Activated CD4-positive, CD25-positive, alpha-beta regulatory T cell treated with anti-CD3 and anti-CD28 coated beads, Interleukin-2, amount 50 U/mL, for 72 hours (primary cell): ENCODE data around the gene TRERF1.
"Not testable (repeated sequence)": the region's sequence is repeated elsewhere in the genome, so short reads cannot be mapped to it uniquely, and the experiment has no call there.

Experiments
- DNase-seq: peaks from one replicate; pipeline ENCODE4 v3.0.0; 2021

TRERF1 gene

DNA sequence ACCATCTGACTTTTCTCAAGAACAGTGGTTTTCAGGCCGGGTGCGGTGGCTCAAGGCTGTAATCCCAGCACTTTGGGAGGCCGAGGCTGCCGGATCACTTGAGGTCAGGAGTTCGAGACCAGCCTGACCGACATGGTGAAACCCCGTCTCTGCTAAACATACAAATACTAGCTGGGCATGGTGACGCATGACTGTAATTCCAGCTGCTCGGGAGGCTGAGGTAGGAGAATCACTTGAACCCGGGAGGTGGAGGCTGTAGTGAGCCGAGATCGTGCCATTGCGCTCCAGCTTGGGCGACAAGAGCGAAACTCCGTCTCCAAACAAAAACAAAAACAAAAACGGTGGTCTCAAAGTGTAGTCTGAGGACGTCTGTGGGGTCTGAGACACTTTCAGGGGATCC lies 235.2 kb downstream of the TRERF1 start:
- DNase-seq = not testable (repeated sequence)

DNA sequence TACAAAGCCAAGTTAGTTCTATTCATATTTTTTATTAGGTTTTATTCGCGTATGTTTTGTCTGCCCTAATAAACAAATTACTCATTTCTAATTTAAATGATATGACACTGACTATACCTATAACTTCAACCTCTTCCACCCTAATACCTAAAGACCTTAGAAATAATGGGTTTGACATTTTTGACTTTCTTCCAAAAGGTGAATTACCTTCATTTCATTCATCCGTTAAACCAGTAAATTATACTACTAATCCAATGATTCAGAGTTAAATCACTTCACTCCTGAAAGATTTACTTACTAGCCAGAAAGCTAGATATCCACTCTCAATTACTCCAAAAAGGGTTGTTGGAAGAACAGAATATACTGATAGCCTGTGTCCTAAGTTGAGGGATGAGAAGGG lies 239.3 kb downstream of the TRERF1 start:
- no peak for DNase-seq

DNA sequence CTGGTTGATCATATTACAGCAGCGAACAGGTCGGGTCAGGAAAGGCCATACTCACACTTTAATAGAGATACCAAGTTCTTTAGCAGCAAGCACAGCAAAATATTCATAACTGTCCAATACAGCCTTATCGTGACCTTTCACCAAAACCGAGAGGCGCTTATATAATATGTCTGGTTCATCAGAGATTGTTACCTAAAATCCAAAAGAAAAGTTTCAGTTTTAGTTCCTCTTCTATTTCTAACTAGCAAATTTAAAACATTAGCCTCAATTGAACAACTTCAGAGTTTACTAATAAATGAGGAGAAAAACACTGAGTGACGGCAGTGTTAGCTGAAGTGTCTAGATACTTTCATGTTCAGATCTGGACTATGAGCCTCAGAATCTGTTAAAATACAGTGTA lies 240.0 kb downstream of the TRERF1 start:
- DNase-seq = no peak

DNA sequence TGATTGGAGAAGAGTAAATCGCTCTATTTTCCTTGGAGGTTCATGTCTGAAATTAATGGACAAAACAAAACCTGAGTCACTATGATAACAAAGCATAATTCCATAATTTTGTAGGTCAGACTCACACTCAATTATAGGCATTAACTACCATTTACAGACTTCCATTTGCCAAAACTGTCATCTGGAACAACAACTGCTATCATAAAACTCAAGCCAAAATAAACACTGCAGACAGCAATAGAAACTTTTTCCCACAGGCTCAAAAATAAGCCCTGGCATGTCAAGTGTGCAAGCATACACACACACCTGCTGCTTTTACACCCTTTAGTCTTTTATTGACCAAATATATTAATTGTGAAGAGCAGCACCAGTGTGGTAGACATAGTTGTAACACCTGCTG lies 241.2 kb downstream of the TRERF1 start:
- DNase-seq = no peak

DNA sequence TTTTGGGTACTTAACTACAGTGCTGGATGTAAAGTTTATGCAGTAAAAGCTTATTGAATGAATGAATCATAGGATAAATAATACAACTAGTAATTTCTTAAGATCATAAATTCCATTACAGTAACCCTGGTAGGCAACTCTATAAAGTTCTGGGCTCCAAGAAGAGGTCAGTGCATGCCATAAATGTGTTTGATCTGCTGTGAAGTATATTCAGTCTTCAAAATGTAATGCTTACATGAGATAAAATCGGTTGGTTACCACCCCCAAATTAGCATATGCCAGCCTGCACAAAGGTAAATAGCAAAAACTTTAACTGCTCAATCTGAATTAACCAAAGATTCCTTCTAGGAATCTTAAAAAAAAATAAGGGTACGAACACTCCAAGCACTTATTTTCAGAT lies 244.2 kb downstream of the TRERF1 start:
- not testable (repeated sequence) for DNase-seq

DNA sequence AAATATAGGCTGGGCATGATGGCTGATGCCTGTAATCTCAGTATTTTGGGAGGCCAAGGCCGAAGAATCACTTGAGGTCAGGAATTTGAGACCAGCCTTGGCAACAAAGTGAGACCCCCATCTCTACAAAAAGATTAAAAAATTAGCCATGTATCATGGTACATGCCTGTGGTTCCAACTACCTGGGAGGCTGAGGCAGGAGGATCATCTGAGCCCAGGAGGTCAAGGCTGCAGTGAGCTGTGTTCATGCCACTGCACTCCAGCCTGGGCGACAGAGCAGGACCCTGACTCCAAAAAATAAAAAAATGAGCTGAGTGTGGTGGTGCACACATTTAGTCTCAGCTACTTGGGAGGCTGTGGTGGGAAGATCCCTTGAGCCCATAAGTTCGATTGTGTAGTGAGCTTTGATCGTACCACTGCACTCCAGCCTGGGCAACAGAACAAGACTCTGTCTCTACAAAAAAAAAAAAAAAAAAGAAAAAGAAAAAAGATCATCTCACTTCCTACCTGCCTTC lies 246.9 kb downstream of the TRERF1 start:
- no peak for DNase-seq

DNA sequence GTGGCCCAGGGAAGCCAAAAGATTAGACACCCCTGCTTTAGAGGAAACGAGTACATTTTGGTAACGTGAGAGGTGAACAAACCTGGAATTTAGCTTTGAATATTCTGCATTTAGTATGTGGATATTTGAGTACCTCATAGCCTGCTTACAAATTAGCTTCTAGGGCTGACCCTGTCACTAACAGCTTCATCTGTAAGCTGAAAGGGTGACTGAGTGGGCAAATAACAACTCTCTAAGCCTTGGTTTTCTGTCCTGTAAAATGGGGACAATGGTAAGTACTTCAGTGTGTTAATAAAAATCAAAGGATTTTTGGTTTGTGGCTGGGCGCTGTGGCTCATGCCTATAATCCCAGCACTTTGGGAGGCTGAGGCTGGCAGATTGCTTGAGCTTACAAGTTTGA lies 248.5 kb downstream of the TRERF1 start:
- no peak for DNase-seq

DNA sequence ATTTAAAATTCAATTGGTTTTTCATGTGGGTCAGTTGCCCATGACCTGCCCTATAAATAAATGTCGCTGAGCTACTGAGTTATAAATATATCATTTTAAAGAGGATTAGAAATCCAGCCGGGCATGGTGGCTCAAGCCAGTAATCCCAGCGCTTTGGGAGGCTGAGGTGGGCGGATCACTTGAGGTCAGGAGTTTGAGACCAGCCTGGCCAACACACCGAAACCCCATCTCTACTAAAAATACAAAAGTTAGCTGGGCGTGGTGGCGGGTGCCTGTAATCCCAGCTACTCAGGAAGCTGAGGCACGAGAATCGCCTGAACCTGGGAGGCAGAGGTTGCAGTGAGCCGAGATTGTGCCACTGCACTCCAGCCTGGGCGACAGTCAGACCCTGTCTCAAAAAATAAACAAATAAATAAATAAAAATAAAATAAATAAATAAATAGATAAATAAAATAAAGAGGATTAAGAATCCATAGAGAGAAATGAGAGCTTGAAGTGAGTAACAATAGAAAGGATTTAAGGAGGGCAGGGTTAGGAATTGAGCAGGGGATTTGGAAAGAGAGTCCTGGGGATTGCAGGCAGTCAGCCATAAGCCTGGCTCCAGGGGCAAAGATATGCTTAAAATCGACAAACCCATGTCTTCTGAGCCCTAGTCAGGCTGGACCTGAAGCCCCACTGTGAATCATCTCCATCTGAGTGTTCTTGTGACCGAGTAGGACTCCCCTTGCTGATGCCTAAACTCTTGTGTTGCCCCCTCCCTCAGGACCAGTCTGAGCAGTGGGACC lies 249.4 kb downstream of the TRERF1 start:
- DNase-seq = not testable (repeated sequence)

DNA sequence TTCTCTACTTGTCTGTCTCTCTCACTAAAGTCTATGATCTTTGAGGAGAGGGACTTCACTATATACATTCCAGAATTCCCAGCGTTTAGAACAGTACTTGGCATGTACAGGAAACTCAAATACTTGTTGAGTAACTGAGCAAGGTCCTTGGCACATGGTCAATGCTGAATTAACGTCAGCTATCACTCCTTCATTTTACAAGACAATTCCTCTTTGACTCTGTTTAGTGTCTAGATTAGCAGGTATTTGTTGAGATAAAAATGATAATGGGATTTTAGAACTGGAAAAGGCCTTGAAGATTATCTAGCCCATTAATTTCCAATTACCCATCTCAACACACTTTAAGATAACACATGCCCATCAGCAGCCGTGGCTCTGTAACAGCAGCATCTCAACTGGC lies 250.3 kb downstream of the TRERF1 start:
- no peak for DNase-seq

DNA sequence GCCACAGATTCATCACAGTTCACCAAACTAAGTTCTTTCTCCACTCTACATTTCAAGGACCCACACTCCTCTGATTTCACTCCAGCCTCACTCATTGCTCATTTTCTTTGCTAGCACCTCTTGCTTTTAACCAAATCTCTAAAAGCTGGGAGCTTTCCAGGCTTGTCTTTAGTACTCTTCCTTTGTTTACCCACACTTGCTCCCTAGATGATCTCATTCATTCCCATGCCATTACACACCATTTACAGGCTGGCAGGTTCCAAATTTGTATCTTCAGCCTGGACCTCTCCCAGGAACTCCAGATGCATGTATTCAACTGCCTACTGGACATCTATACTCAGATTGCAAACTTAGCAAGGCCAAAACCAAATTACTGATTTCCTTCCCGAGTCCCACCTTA lies 251.7 kb downstream of the TRERF1 start:
- no peak for DNase-seq

DNA sequence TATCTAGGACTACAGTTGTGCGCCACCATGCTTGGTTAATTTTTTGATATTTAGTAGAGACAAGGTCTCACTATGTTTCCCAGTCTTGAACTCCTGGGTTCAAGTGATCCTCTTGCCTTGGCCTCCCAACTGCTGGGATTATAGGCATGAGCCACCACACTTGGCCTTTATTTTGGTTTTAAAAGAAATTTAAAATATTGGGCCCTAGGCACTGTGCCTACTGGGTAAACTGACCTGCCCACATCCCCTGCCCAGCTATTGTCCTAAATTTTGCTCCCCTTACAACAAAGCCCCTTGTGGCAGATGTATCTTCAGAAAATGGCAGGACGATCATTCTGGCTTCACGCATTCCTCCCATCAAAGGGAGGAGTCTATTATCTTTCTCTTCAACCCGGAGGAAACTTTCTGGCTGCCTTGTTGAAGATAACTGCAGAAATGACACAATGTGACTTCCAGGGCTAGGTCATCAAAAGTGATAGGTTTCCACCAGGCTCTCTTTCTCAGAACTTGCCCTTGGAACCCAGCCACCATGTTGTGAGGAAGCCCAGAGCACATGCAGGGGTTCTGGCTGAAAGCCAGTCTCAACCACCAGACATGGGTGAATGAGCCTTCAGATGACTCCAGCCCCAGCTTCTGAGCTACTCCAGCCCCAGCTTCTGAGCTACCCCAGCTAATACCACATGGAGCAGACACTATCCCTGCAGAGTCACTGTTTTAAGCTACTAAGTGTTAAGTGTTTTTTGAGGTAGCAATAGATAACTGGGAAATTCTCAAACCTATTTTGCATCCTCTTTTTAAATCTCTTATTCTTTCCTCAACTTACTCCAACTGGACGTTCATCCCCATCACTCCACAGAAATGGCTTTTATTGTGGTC lies 252.4 kb downstream of the TRERF1 start:
- DNase-seq = no peak

DNA sequence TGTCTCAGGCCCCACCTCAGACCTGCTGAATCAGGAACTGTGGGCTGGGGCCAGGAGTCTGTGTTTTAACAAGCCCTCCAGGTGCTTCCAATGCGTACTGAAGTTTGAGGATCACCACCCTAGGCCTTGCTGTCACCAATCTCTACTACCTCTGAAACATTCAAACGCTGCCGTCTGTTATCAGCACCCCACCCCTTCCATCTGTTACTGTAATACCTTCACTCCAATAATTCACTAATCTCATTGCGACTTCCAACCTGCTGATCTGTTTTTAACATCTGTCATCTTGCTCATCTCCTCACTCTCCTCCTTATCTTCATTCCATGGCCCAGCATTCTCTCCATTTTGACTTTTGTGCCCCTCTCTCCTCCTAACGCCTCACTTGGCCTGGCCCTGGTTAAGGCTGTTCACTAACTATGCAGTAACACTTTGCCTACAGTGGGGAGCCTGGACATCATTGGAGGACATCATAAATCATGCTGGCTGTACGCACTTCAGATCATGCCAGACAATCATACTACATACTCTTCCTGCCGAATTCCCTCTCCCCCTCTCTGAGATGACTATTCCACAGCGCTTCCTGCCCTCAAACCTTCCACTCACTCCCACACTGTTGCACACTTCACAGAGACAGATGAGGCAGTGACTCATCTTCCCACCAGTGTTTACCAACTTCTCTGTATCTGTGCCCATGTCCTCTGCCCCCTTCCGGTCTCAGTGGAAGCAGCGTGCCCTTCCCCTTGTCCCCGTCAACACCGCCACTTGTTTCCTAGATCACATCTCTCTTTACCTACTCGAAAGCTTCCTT lies 254.0 kb downstream of the TRERF1 start:
- DNase-seq = no peak

DNA sequence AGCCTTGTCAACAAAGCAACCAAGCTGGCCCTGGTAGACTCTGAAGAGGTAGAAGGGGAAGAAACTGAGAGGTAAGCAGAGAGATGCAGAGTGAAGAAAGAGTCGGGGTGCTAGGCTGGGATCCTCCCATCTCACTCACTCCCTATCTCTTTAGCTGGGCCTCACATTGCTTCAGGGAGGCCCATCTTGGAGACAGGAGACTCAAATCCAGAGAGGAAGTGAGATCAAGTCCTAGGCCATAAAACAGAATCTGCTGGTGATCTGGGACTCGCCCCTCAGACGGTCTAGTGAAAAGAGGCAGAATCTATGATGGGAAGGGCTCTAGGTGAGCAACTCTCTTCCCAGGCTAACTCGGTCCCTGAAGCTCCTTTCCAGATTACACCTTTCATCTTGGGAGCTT lies 256.3 kb downstream of the TRERF1 start:
- DNase-seq = no peak

DNA sequence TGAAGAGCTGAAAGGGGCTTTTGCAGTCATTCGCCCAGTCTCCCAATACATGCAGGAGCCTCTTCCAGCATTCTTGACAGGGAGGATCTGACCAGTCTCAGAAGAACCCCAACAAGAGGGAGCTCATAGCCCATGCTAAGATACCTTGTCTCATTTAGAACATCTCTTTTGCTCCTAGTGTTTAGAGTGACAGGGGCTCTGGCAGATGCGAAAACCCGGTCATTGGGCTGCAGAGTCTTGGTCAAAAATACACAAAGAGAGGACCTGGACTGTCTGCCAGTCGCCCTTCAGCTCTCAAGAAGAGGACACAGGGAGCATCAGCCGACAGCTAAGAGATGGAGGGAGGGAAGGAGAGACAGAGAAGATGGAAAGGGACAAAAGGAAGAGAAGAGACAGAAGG lies 257.7 kb downstream of the TRERF1 start:
- no peak for DNase-seq

DNA sequence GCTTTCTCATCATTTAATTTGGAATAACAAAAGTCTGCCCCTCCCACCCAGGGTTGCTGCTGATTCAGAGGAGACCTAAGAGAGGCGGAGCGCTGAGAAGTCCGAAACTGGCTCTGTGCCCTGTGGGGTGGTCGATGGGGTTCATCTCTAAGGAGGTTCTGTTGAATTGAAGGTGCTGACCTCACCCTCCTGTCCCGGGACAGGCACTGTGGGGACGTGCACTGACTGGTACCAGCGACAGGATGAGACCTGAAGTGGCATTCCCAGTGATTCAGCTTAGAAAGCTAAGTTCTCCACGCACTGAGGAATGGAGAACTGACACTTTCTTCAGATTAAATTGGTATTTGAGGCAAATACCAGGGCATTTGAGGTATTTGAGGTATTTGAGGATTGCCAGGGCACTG lies 258.2 kb downstream of the TRERF1 start:
- DNase-seq = no peak

DNA sequence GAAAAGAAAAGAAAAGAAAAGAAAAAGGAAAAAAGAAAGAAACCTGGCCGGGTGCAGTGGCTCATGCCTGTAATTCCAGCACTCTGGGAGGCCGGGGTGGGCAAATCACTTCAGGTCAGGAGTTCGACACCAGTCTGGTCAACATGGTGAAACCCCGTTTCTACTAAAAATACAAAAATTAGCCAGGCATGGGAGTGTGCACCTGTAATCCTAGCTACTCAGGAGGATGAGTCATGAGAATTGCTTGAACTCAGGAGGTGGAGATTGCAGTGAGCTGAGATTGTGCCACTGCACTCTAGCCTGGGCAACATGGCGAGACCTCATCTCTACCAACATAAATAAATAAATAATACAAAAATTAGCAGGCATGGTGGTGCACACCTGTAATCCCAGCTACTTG lies 259.3 kb downstream of the TRERF1 start:
- not testable (repeated sequence) for DNase-seq

DNA sequence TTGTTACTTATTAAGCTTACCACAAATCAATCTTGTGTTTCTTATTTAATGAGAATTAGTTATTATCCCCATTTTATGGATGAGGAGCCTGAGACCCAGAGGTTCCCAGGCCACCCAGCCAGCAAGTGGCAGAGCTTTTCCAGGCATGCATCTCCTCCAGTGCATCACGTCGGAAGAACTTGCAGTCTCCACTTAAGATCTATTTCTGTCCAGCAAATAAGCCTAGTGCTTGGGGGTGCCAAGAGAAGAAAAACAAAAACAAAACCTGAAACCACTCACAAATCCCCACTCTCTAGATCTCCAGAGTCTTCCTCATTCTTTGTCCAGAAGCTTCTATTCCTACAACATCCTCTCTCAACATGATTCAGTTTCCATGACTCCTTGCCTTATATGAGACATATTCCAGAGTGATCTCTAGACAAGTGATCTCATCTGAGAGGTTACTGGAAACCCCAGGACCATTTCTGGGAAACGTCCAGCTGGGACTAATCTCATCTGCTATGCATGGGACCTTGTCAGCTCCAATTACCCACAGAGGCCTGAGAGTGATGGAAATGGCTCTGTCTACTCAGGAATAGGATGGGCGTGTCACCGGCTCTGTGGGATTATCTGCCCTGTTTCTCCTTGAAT lies 261.1 kb downstream of the TRERF1 start:
- no peak for DNase-seq

DNA sequence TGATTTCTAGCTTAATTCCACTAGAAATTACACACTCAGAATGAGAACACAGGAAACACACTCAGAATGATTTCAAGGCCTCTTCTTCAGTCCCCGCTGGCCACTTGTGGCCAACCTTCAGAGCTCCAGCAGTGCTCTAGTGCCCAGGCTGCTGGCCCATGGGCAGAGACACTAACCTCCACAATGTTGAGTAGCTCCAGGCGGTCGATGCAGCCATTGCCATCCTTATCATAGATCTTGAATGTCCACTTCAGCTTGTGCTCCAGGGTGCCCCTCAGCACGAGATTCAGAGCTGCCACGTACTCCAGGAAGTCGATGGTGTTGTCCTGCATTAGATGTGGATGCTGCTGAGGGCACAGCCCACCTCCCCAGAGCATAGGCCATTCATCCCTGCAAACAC lies 263.3 kb downstream of the TRERF1 start:
- no peak for DNase-seq

DNA sequence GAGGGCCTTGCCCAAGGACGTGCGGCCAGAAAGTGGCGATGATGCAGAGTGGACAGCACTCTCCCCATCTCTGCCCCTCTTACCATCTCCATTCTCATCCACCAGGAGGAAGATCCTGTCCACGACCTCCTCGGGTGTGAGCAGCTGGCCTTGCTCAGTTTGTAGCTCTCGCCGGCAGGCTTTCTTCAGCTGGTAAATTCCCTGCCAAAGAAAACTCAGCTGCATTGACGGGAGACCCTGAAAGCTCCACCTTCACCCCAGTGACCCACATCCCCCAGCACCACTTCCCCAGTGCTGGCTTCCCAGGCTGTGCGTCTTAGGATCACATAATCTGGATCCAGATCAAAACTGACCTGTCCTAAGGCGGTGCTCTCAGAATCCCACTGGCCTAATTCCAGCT lies 266.1 kb downstream of the TRERF1 start:
- no peak for DNase-seq

DNA sequence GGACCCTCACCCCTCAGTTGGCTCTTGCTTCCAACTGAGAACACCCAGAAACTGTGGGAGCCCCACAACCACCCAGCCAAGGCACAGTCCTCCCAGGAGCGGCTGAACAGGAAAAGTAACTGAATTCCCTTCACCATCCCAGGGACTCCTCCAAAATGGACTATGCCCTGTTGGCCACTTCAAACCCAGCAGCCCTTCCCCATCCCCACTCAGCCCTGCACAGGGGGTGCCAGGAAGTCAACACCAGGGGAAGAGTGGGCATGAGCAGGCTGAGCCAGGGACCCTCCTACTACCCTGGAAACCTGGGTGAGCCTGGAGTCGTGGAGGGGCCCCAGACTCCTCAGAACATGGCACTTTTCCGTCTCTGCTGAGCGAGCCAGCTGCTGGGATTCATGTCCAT lies 267.3 kb downstream of the TRERF1 start:
- no peak for DNase-seq

DNA sequence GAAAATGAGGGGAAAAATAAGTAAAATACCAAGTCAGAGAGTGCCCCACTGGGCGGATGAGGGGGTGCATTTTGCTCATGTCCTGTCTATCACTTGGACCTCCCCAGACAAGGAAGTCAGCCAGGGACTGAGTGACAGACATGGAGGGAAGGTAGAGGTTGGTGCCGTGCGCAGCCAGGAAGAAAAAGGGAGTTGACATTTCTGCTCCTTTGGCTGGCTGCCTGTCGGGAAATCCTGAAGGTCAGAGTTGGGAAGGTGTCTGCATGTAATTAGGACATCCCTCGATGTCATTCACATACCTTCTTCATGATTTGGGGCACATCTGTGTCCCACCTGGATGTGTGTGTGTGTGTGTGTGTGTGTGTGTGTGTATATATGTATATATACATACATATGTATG lies 269.6 kb downstream of the TRERF1 start:
- no peak for DNase-seq

DNA sequence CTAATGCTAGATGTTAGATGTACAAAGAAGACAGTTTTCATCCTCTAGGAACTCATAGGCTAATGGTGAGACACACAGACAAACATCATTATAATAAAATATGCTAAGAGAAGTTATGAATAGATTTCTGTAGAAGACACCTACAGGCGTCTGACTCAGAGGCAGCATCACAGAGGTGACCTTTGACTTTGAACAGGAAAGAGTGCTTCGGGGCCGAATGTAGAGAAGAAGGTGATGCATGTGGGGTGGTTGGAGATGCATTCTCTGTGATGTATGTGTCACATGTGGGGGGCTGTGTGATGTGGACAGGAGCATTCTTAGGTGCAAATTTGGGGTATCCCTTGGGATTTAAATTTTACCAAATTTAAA lies 271.8 kb downstream of the TRERF1 start:
- DNase-seq = no peak
